ENCODE results near the gene TEX261.

GRCh38 chr2:71042287-71042686 is 47.6 kb upstream of the TEX261 start:
- TF ChIP-seq POLR2A (IDR thresholded peaks at IDR 0.05) (no peak), CTCF (IDR thresholded peaks at IDR 0.05) (no peak)

Measured in body of pancreas (tissue), 4 donors.